Adrenal gland (tissue), 12 donors: ENCODE measurements around the gene SAMD4A. TPM values are rescaled to one million over a fixed set of nuclear protein-coding genes. Genes with fewer than 3 reads are reported as not detected.

Experiments used
- DNase-seq, 7 donors: peaks; one replicate each; pipeline ENCODE4 v3.0.0-alpha.2; 2019 to 2020
- H3K27ac ChIP-seq, 5 donors: fragments of 200-600 bp; sonication (generic) in 4 of 5; 1 replicate in 3 of 5; 2 replicates in 2 of 5; pipeline versions ENCODE4 v1.5.1 to v1.8.0; 2016 to 2020; ENCODE audit warnings: mild to moderate bottlenecking in 1 of 5
- H3K27me3 ChIP-seq: fragments of 200-600 bp; 2 replicates; pipeline ENCODE4 v1.8.0; 2021
- H3K36me3 ChIP-seq, 2 donors: fragments of 200-600 bp; replicated peaks in 1 of 2; 1 replicate in 1 of 2; 2 replicates in 1 of 2; pipeline versions ENCODE4 v1.5.1 to v1.8.0; 2018 to 2022
- H3K4me1 ChIP-seq, 2 donors: fragments of 200-600 bp; replicated peaks in 1 of 2; 1 replicate in 1 of 2; 2 replicates in 1 of 2; pipeline versions ENCODE4 v1.5.1 to v1.8.0; 2018 to 2021
- H3K4me3 ChIP-seq, 4 donors: fragments of 200-600 bp; sonication (generic) in 3 of 4; one replicate each; pipeline ENCODE4 v1.5.1; 2016 to 2018
- H3K9me3 ChIP-seq, 3 donors: fragments of 200-600 bp; sonication (generic) in 1 of 3; replicated peaks in 1 of 3; 1 replicate in 2 of 3; 2 replicates in 1 of 3; pipeline versions ENCODE4 v1.5.1 to v1.8.0; 2016 to 2021
- POLR2A ChIP-seq, 2 donors: fragments of 450-650 bp; IDR thresholded peaks; one replicate each; pipeline ENCODE4 v1.6.1; 2017; ENCODE audit warnings: antibody characterized with exemption in 2 of 2, mild to moderate bottlenecking in 2 of 2, moderate library complexity in 1 of 2
- WGBS, 4 donors: extraction: QIAGEN DNeasy Blood & Tissue Kit in 2 of 4; methylation state at CpG; one replicate each; pipeline versions ENCODE4 v1.1.5 to v1.1.7; 2013 to 2017; 5-methylcytosine and 5-hydroxymethylcytosine counted together
- intact Hi-C, 2 donors: fragments of 100-400 bp; cut with DNase I; formaldehyde crosslinking; loops; one replicate each; pipeline versions ENCODE4 v1.14.1 to v1.15.0; 2022 to 2023
- polyA plus RNA-seq, 3 donors: library from polyadenylated mRNA; stranded (reverse); fragments of 200-250 nt in 2 of 3; fragments of 350-450 nt in 1 of 3; fragmentation: Illumina TruSeq in 1 of 3; extraction: RNeasy Lipid Tissue Mini Kit (QIAGEN cat#74804) in 1 of 3; gene quantifications; one replicate each; pipeline ENCODE4 v1.2.3, GENCODE V29; 2013 to 2014
- total RNA-seq, 9 donors: library from RNA; depleted of rRNA in 4 of 9; stranded (reverse); fragments of >200 nt in 4 of 9; fragments of 120-200 nt in 1 of 9; fragmentation: NEBNext Ultra II Directional in 1 of 9; extraction: Animal tissue kit (Norgen Biotek cat#: 25700) in 1 of 9; gene quantifications; one replicate each; pipeline versions ENCODE4 v1.1.0 to v1.2.4, GENCODE V29; 2013 to 2023
- TF ChIP-seq, protein P1 (sequence below), 6 experiments: fragments of 450-650 bp in 4 of 6; fragments of 200-600 bp in 2 of 6; sonication (generic) in 1 of 6; IDR thresholded peaks; 1 replicate in 5 of 6; 2 replicates in 1 of 6; pipeline versions ENCODE4 v1.5.1 to v1.8.0; 2016 to 2021; ENCODE audit warnings: antibody characterized with exemption in 6 of 6, mild to moderate bottlenecking in 2 of 6, moderate library complexity in 1 of 6
- donor health status: healthy with polysubstance abuse.
- donor health status: Bipolar disorder and iron deficiency.
- donor health status: DM: yes; HTN: yes; CAD: no.
- donor health status: DM: no; HTN: no; CAD: no.
- donor health status: DM: no; HTN: no; CAD: no.
- donor health status: DM: yes; HTN: yes; CAD: no.

Gene SAMD4A
- total and polyA plus RNA-seq, 12 donors = 2.2 to 13.2 (median 8.3) TPM

- Histone ChIP-seq H3K9me3 (no peaks in the 10 kb centered on the region), H3K4me3 (no peak overlapping the region), H3K4me1 (peaks cover 0 to 13% of the 10 kb centered on the region in 2 donors), H3K36me3 (no peaks in the 10 kb centered on the region), H3K27me3 (no peaks in the 10 kb centered on the region), H3K27ac (no peak overlapping the region)
- intact Hi-C loops = loop anchor here (10.0 kb wide), 2 partner anchors 54 to 74 kb away; no protein-coding TSS in a partner anchor
- no peak for DNase-seq
- WGBS, 4 donors = 68 to 76% (median 72%) methylated on average over 5 of the region's 5 CpGs
- TF ChIP-seq, protein P1, sequence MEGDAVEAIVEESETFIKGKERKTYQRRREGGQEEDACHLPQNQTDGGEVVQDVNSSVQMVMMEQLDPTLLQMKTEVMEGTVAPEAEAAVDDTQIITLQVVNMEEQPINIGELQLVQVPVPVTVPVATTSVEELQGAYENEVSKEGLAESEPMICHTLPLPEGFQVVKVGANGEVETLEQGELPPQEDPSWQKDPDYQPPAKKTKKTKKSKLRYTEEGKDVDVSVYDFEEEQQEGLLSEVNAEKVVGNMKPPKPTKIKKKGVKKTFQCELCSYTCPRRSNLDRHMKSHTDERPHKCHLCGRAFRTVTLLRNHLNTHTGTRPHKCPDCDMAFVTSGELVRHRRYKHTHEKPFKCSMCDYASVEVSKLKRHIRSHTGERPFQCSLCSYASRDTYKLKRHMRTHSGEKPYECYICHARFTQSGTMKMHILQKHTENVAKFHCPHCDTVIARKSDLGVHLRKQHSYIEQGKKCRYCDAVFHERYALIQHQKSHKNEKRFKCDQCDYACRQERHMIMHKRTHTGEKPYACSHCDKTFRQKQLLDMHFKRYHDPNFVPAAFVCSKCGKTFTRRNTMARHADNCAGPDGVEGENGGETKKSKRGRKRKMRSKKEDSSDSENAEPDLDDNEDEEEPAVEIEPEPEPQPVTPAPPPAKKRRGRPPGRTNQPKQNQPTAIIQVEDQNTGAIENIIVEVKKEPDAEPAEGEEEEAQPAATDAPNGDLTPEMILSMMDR (IDR thresholded peaks at IDR 0.05) = no peak
- no peak for TF ChIP-seq POLR2A (IDR thresholded peaks at IDR 0.05)
These were observed 3.9 kb downstream of the SAMD4A start for GRCh38 chr14:54570631-54571415.

GRCh38 chr14:54572316-54572715 lies 5.4 kb downstream of the SAMD4A start:
- H3K27me3 ChIP-seq = no peaks in the 10 kb centered on the region
- 95 to 100% (median 98%) methylated on average over 2 of the region's 2 CpGs for WGBS, 4 donors
- TF ChIP-seq, protein P1 (IDR thresholded peaks at IDR 0.05) = peak in 4 of 6 experiments; percentile 10 to 30 (median 26)
- no peak for TF ChIP-seq POLR2A (IDR thresholded peaks at IDR 0.05)
- no peak for DNase-seq
- no peaks in the 10 kb centered on the region for H3K9me3 ChIP-seq
- H3K4me3 ChIP-seq = no peak overlapping the region
- no peak overlapping the region for H3K27ac ChIP-seq
- no peaks in the 10 kb centered on the region for H3K36me3 ChIP-seq
- intact Hi-C loops = loop anchor here (10.0 kb wide), 2 partner anchors 52 to 72 kb away; no protein-coding TSS in a partner anchor
- peaks cover 0 to 13% of the 10 kb centered on the region in 2 donors for H3K4me1 ChIP-seq

- WGBS, 4 donors = 94 to 97% (median 95%) methylated on average over 6 of the region's 6 CpGs
- H3K27me3 ChIP-seq = no peaks in the 10 kb centered on the region
- H3K4me3 ChIP-seq = no peak overlapping the region
- no peak overlapping the region for H3K27ac ChIP-seq
- TF ChIP-seq, protein P1 (IDR thresholded peaks at IDR 0.05) = no peak
- no peak for TF ChIP-seq POLR2A (IDR thresholded peaks at IDR 0.05)
- H3K36me3 ChIP-seq = no peaks in the 10 kb centered on the region
- no peaks in the 10 kb centered on the region for H3K9me3 ChIP-seq
- intact Hi-C loops = loop anchor here (10.0 kb wide), 2 partner anchors 50 to 70 kb away; no protein-coding TSS in a partner anchor
- peaks cover 0 to 20% of the 10 kb centered on the region in 2 donors for H3K4me1 ChIP-seq
- no peak for DNase-seq
These were observed 7.6 kb downstream of the SAMD4A start for GRCh38 chr14:54574528-54574927.

DNA sequence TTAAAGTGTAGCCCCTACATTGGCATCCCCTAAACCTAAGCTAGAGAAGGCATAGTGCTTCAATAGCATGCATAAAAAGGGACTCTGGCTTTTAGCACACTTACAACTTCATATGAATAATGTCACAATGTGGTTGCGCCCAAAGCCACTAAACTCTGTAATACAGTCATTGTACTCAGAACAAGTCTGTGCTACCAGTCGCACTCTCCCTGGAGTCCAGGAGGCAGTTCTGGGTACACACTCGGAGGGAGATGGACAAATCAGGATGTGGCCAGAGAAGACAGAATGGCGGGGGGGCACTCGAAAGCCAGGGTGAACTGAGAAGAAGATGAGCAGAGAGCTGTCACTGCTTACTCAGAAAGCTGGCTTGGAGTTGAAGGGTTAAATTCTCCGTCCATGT lies 10.6 kb downstream of the SAMD4A start:
- no peaks in the 10 kb centered on the region for H3K36me3 ChIP-seq
- no peak overlapping the region for H3K4me3 ChIP-seq
- no peak for TF ChIP-seq POLR2A (IDR thresholded peaks at IDR 0.05)
- TF ChIP-seq, protein P1 (IDR thresholded peaks at IDR 0.05) = no peak
- peaks cover 0 to 8% of the 10 kb centered on the region in 2 donors for H3K4me1 ChIP-seq
- H3K27me3 ChIP-seq = no peaks in the 10 kb centered on the region
- H3K27ac ChIP-seq = no peak overlapping the region
- intact Hi-C loops = loop anchor here (10.0 kb wide), 2 partner anchors 47 to 67 kb away; no protein-coding TSS in a partner anchor
- WGBS, 4 donors = 90 to 95% (median 92%) methylated on average over 6 of the region's 6 CpGs
- DNase-seq = no peak
- H3K9me3 ChIP-seq = no peaks in the 10 kb centered on the region
